Astrocyte of the cerebellum (primary cell): ENCODE data around the gene MIXL1.
"Not testable (repeated sequence)": the region's sequence is repeated elsewhere in the genome, so short reads cannot be mapped to it uniquely, and the experiment has no call there.

Experiments
- DNase-seq: peaks from one replicate; pipeline ENCODE4 v3.0.0-alpha.2; 2011; ENCODE audit warnings: low read depth
- H3K4me3 ChIP-seq: 2 replicates; pipeline ENCODE4 v1.5.1; 2011; ENCODE audit warnings: mild to moderate bottlenecking, low read depth, low read length, moderate library complexity
- CTCF ChIP-seq: IDR thresholded peaks from 2 replicates; pipeline ENCODE4 v1.5.1; 2012; ENCODE audit warnings: low read length, low read depth, moderate library complexity, mild to moderate bottlenecking; ENCODE audit errors: missing control alignments
- in situ Hi-C: cut with HindIII; loops from 2 replicates; pipeline ENCODE4 v1.10.0; 2017; ENCODE audit warnings: low sequenced_read_pairs

Gene MIXL1

GRCh38 chr1:226187019-226187322, 36.5 kb upstream of the MIXL1 start:
- peak overlapping the region; percentile 98 for H3K4me3 ChIP-seq
- TF ChIP-seq CTCF: no peak
- in situ Hi-C loops: no loop called here
- no peak for DNase-seq

- TF ChIP-seq CTCF: no peak
- peak overlapping the region; percentile 98 for H3K4me3 ChIP-seq
- DNase-seq: no peak
- in situ Hi-C loops: no loop called here
These were observed 36.1 kb upstream of the MIXL1 start for GRCh38 chr1:226187380-226187779.

GRCh38 chr1:226195144-226195543, 28.3 kb upstream of the MIXL1 start:
- TF ChIP-seq CTCF: no peak
- H3K4me3 ChIP-seq: no peak overlapping the region
- in situ Hi-C loops: no loop called here
- no peak for DNase-seq

GRCh38 chr1:226199971-226200370, 23.5 kb upstream of the MIXL1 start:
- no peak for TF ChIP-seq CTCF
- DNase-seq: no peak
- in situ Hi-C loops: no loop called here
- H3K4me3 ChIP-seq: no peak overlapping the region

- in situ Hi-C loops: no loop called here
- DNase-seq: no peak
- H3K4me3 ChIP-seq: no peak overlapping the region
- peak; percentile 43 for TF ChIP-seq CTCF
These were observed 22.4 kb upstream of the MIXL1 start for GRCh38 chr1:226201029-226201593.

GRCh38 chr1:226202246-226202645, 21.2 kb upstream of the MIXL1 start:
- in situ Hi-C loops: no loop called here
- DNase-seq: no peak
- TF ChIP-seq CTCF: no peak

GRCh38 chr1:226202666-226203065, 20.8 kb upstream of the MIXL1 start:
- H3K4me3 ChIP-seq, DNase-seq, in situ Hi-C loops: not testable (repeated sequence)

More at GRCh38 chr1:226202246-226202645, 21.2 kb upstream of the MIXL1 start:
- no peak overlapping the region for H3K4me3 ChIP-seq
